ENCODE measurements around the gene PTCHD1. TPM values are rescaled to one million over a fixed set of nuclear protein-coding genes. Genes with fewer than 3 reads are reported as not detected.

Gene PTCHD1
- total and polyA plus RNA-seq, 2 of the 4 experiments (the other 2 are of a cell fraction): not detected

DNA sequence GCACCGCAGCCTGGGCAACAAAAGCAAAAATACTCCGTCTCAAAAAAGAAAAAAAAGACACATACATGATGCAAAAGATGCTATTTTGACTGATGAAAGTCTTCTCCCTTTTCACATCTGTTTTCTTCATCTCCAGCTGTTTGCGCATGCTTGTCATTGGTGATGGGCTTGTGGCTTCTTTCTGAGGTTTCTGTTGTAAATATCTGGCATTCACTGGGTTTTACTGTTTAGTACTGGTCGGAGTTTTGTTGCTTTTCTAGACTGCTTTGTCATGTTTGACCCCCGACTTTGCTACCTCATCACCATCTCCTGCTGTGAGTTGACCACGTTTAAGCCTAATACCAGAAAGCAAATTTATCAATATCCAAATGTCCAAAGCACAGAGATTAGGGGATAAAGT, 34.4 kb downstream of the PTCHD1 start:
- POLR2A ChIA-PET (ENCODE audit: unreplicated experiment): no interaction called here
- no peaks in the 10 kb centered on the region for H3K36me3 ChIP-seq (ENCODE audit: control insufficient read depth, insufficient read depth, low read length)
- no CpG with 5 or more reads among the region's 6 CpGs for WGBS, 2 experiments (ENCODE audit: extremely low coverage in 2 of 2, insufficient read length in 1 of 2)
- no peaks in the 10 kb centered on the region for H3K4me1 ChIP-seq (ENCODE audit: control insufficient read depth, insufficient read depth, low read length)
- H4K5ac ChIP-seq (ENCODE audit: low read depth, low read length): no peak overlapping the region
- CTCF ChIA-PET: no interaction called here
- no peaks in the 10 kb centered on the region for H3K79me1 ChIP-seq (ENCODE audit: low read depth in 1 of 2, low read length in 2 of 2)
- no peak overlapping the region for H2AK5ac ChIP-seq (ENCODE audit: low read depth, low read length)
- no peak overlapping the region for H4K8ac ChIP-seq (ENCODE audit: low read depth in 2 of 2, low read length in 2 of 2)
- H3K4ac ChIP-seq (ENCODE audit: low read depth, low read length): no peak overlapping the region
- H3K18ac ChIP-seq (ENCODE audit: low read depth, low read length): no peak overlapping the region
- no peaks in the 10 kb centered on the region for H3K9me1 ChIP-seq (ENCODE audit: insufficient read depth, low read length)
- H2BK15ac ChIP-seq (ENCODE audit: low read depth, low read length): no peak overlapping the region
- no peak for DNase-seq
- H3K9ac ChIP-seq (ENCODE audit: low read depth, low read length): no peak overlapping the region
- H3K4me2 ChIP-seq (ENCODE audit: low read depth, low read length): no peak overlapping the region
- no TSS peak for BruUV-seq (replicated peaks)
- no peaks in the 10 kb centered on the region for H4K20me1 ChIP-seq (ENCODE audit: insufficient read depth, low read length)
- H2BK20ac ChIP-seq (ENCODE audit: low read depth, low read length): no peak overlapping the region
- no peak overlapping the region for H2AK9ac ChIP-seq (replicated peaks; ENCODE audit: low read depth, low read length, poor library complexity)
- no peak overlapping the region for H3K23ac ChIP-seq (ENCODE audit: low read depth, low read length)
- intact Hi-C loops (cut with micrococcal nuclease) (no loop called here), in situ Hi-C loops (cut with MboI; ENCODE audit: low sequenced_read_pairs) (no loop called here), dilution Hi-C loops (cut with HindIII; ENCODE audit: low sequenced_read_pairs, unreplicated experiment) (no loop called here)
- no peak overlapping the region for H3K14ac ChIP-seq (replicated peaks; ENCODE audit: low read depth, low read length)
- no peak overlapping the region for H2BK5ac ChIP-seq (ENCODE audit: low read depth, low read length, poor library complexity, severe bottlenecking)
- ATAC-seq (ENCODE audit: low read depth): no peak
- no peaks in the 10 kb centered on the region for H3K9me3 ChIP-seq (ENCODE audit: control insufficient read depth, insufficient read depth, low read length)
- H3K56ac ChIP-seq (ENCODE audit: extremely low read depth, insufficient read depth, low read length): no peak overlapping the region
- no peak overlapping the region for H3K27ac ChIP-seq (ENCODE audit: insufficient read depth, low read length)
- no peaks in the 10 kb centered on the region for H3K27me3 ChIP-seq (ENCODE audit: control insufficient read depth, insufficient read depth, low read length)
- H2AFZ ChIP-seq (replicated peaks; ENCODE audit: low read length, poor library complexity): no peak overlapping the region
- no peak overlapping the region for H4K91ac ChIP-seq (ENCODE audit: insufficient read depth, low read depth, low read length)
- TF ChIP-seq CHD1 (IDR thresholded peaks at IDR 0.05; ENCODE audit: low read depth, low read length): no peak
- no peak for TF ChIP-seq MAZ (IDR thresholded peaks at IDR 0.05; ENCODE audit: borderline replicate concordance, low read depth, low read length)
- no peak for TF ChIP-seq MXI1 (IDR thresholded peaks at IDR 0.05; ENCODE audit: borderline replicate concordance, low read depth, low read length)
- no peak for TF ChIP-seq USF2 (IDR thresholded peaks at IDR 0.05; ENCODE audit: low read depth, low read length)
- no peak for TF ChIP-seq RCOR1 (IDR thresholded peaks at IDR 0.05; ENCODE audit: insufficient replicate concordance, low read length)
- TF ChIP-seq CEBPB (IDR thresholded peaks at IDR 0.05; ENCODE audit: low read depth, low read length): no peak
- no peak for TF ChIP-seq RFX5 (IDR thresholded peaks at IDR 0.05; ENCODE audit: low read depth, low read length)
- TF ChIP-seq SMC3 (IDR thresholded peaks at IDR 0.05; ENCODE audit: low read depth, low read length): no peak
- TF ChIP-seq, protein P1, sequence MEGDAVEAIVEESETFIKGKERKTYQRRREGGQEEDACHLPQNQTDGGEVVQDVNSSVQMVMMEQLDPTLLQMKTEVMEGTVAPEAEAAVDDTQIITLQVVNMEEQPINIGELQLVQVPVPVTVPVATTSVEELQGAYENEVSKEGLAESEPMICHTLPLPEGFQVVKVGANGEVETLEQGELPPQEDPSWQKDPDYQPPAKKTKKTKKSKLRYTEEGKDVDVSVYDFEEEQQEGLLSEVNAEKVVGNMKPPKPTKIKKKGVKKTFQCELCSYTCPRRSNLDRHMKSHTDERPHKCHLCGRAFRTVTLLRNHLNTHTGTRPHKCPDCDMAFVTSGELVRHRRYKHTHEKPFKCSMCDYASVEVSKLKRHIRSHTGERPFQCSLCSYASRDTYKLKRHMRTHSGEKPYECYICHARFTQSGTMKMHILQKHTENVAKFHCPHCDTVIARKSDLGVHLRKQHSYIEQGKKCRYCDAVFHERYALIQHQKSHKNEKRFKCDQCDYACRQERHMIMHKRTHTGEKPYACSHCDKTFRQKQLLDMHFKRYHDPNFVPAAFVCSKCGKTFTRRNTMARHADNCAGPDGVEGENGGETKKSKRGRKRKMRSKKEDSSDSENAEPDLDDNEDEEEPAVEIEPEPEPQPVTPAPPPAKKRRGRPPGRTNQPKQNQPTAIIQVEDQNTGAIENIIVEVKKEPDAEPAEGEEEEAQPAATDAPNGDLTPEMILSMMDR (conservative IDR thresholded peaks at IDR 0.05; ENCODE audit: low read depth, low read length): no peak
- no peak for TF ChIP-seq MAFK (IDR thresholded peaks at IDR 0.05; ENCODE audit: low read depth, low read length)
- no peak for TF ChIP-seq FOS (IDR thresholded peaks at IDR 0.05; ENCODE audit: low read depth, low read length)
- TF ChIP-seq BHLHE40 (IDR thresholded peaks at IDR 0.05; ENCODE audit: low read depth, low read length): no peak
- TF ChIP-seq RAD21 (IDR thresholded peaks at IDR 0.05; ENCODE audit: low read length): no peak
- no peak for TF ChIP-seq ELK1 (IDR thresholded peaks at IDR 0.05; ENCODE audit: borderline replicate concordance, low read depth, low read length)
- no peak overlapping the region for H3K4me3 ChIP-seq (ENCODE audit: insufficient read depth, low read depth, low read length)
- H2BK120ac ChIP-seq (ENCODE audit: low read depth, low read length): no peak overlapping the region
